ENCODE data around the gene MEP1A.
"Not testable (repeated sequence)": the region's sequence is repeated elsewhere in the genome, so short reads cannot be mapped to it uniquely, and the experiment has no call there.

MEP1A gene

GRCh38 chr6:46816626-46817025 is 23.4 kb downstream of the MEP1A start:
- Histone ChIP-seq H3K4me1 (ENCODE audit: insufficient read depth, insufficient read length) (no peaks in the 10 kb centered on the region), H3K36me3 (ENCODE audit: insufficient read depth, insufficient read length, low read length) (no peaks in the 10 kb centered on the region), H3K4me3 (ENCODE audit: insufficient read length, low read depth) (no peak overlapping the region), H3K9ac (ENCODE audit: insufficient read length, low read depth) (no peak overlapping the region), H3K9me3 (ENCODE audit: insufficient read depth, low read length) (no peaks in the 10 kb centered on the region), H3K27me3 (ENCODE audit: insufficient read depth, insufficient read length) (no peaks in the 10 kb centered on the region)
- no peak for DNase-seq (ENCODE audit: low read depth, low spot score)
- no peak for TF ChIP-seq YY1 (IDR thresholded peaks at IDR 0.05; ENCODE audit: insufficient read depth, insufficient read length)
- no peak for TF ChIP-seq SUZ12 (IDR thresholded peaks at IDR 0.05; ENCODE audit: extremely low read depth, insufficient read depth, insufficient read length)
- TF ChIP-seq ZNF274 (IDR thresholded peaks at IDR 0.05; ENCODE audit: low read depth, low read length), result no peak

- no peaks in the 10 kb centered on the region for H3K9me3 ChIP-seq (ENCODE audit: insufficient read depth, low read length)
- no peak for DNase-seq (ENCODE audit: low read depth, low spot score)
- no peaks in the 10 kb centered on the region for H3K27me3 ChIP-seq (ENCODE audit: insufficient read depth, insufficient read length)
- no peak overlapping the region for H3K4me3 ChIP-seq (ENCODE audit: insufficient read length, low read depth)
- no peak overlapping the region for H3K9ac ChIP-seq (ENCODE audit: insufficient read length, low read depth)
- TF ChIP-seq ZNF274 (IDR thresholded peaks at IDR 0.05; ENCODE audit: low read depth, low read length), result no peak
- no peak for TF ChIP-seq SUZ12 (IDR thresholded peaks at IDR 0.05; ENCODE audit: extremely low read depth, insufficient read depth, insufficient read length)
- no peak for TF ChIP-seq YY1 (IDR thresholded peaks at IDR 0.05; ENCODE audit: insufficient read depth, insufficient read length)
- no peaks in the 10 kb centered on the region for H3K36me3 ChIP-seq (ENCODE audit: insufficient read depth, insufficient read length, low read length)
- H3K4me1 ChIP-seq (ENCODE audit: insufficient read depth, insufficient read length), result no peaks in the 10 kb centered on the region
Observed at GRCh38 chr6:46819561-46819960, 26.4 kb downstream of the MEP1A start.

- no peaks in the 10 kb centered on the region for H3K36me3 ChIP-seq (ENCODE audit: insufficient read depth, insufficient read length, low read length)
- H3K27me3 ChIP-seq (ENCODE audit: insufficient read depth, insufficient read length), result no peaks in the 10 kb centered on the region
- H3K4me1 ChIP-seq (ENCODE audit: insufficient read depth, insufficient read length), result no peaks in the 10 kb centered on the region
- H3K4me3 ChIP-seq (ENCODE audit: insufficient read length, low read depth), result no peak overlapping the region
- TF ChIP-seq YY1 (IDR thresholded peaks at IDR 0.05; ENCODE audit: insufficient read depth, insufficient read length) (no peak), ZNF274 (IDR thresholded peaks at IDR 0.05; ENCODE audit: low read depth, low read length) (no peak), SUZ12 (IDR thresholded peaks at IDR 0.05; ENCODE audit: extremely low read depth, insufficient read depth, insufficient read length) (no peak)
- H3K9ac ChIP-seq (ENCODE audit: insufficient read length, low read depth), result no peak overlapping the region
- no peaks in the 10 kb centered on the region for H3K9me3 ChIP-seq (ENCODE audit: insufficient read depth, low read length)
- no peak for DNase-seq (ENCODE audit: low read depth, low spot score)
Observed at GRCh38 chr6:46821458-46821881, 28.3 kb downstream of the MEP1A start.

GRCh38 chr6:46828939-46829338 is 35.8 kb downstream of the MEP1A start:
- no peak overlapping the region for H3K9ac ChIP-seq (ENCODE audit: insufficient read length, low read depth)
- no peaks in the 10 kb centered on the region for H3K36me3 ChIP-seq (ENCODE audit: insufficient read depth, insufficient read length, low read length)
- no peaks in the 10 kb centered on the region for H3K9me3 ChIP-seq (ENCODE audit: insufficient read depth, low read length)
- no peaks in the 10 kb centered on the region for H3K4me1 ChIP-seq (ENCODE audit: insufficient read depth, insufficient read length)
- TF ChIP-seq ZNF274 (IDR thresholded peaks at IDR 0.05; ENCODE audit: low read depth, low read length), result no peak
- no peak for TF ChIP-seq YY1 (IDR thresholded peaks at IDR 0.05; ENCODE audit: insufficient read depth, insufficient read length)
- TF ChIP-seq SUZ12 (IDR thresholded peaks at IDR 0.05; ENCODE audit: extremely low read depth, insufficient read depth, insufficient read length), result no peak
- H3K4me3 ChIP-seq (ENCODE audit: insufficient read length, low read depth), result no peak overlapping the region
- no peaks in the 10 kb centered on the region for H3K27me3 ChIP-seq (ENCODE audit: insufficient read depth, insufficient read length)
- DNase-seq (ENCODE audit: low read depth, low spot score), result no peak

GRCh38 chr6:46832816-46833215 is 39.6 kb downstream of the MEP1A start:
- H3K4me1 ChIP-seq (ENCODE audit: insufficient read depth, insufficient read length), result no peaks in the 10 kb centered on the region
- no peaks in the 10 kb centered on the region for H3K9me3 ChIP-seq (ENCODE audit: insufficient read depth, low read length)
- H3K36me3 ChIP-seq (ENCODE audit: insufficient read depth, insufficient read length, low read length), result no peaks in the 10 kb centered on the region
- H3K27me3 ChIP-seq (ENCODE audit: insufficient read depth, insufficient read length), result no peaks in the 10 kb centered on the region
- no peak overlapping the region for H3K9ac ChIP-seq (ENCODE audit: insufficient read length, low read depth)
- no peak for DNase-seq (ENCODE audit: low read depth, low spot score)
- no peak overlapping the region for H3K4me3 ChIP-seq (ENCODE audit: insufficient read length, low read depth)
- TF ChIP-seq SUZ12 (IDR thresholded peaks at IDR 0.05; ENCODE audit: extremely low read depth, insufficient read depth, insufficient read length) (no peak), YY1 (IDR thresholded peaks at IDR 0.05; ENCODE audit: insufficient read depth, insufficient read length) (no peak), ZNF274 (IDR thresholded peaks at IDR 0.05; ENCODE audit: low read depth, low read length) (no peak)

- not testable (repeated sequence) for H3K36me3 ChIP-seq (ENCODE audit: insufficient read depth, insufficient read length, low read length); DNase-seq (ENCODE audit: low read depth, low spot score); H3K4me1 ChIP-seq (ENCODE audit: insufficient read depth, insufficient read length); H3K9me3 ChIP-seq (ENCODE audit: insufficient read depth, low read length); H3K9ac ChIP-seq (ENCODE audit: insufficient read length, low read depth); H3K27me3 ChIP-seq (ENCODE audit: insufficient read depth, insufficient read length); H3K4me3 ChIP-seq (ENCODE audit: insufficient read length, low read depth)
Observed at GRCh38 chr6:46834257-46834916, 41.2 kb downstream of the MEP1A start.

- not testable (repeated sequence) for H3K4me1 ChIP-seq (ENCODE audit: insufficient read depth, insufficient read length); H3K9me3 ChIP-seq (ENCODE audit: insufficient read depth, low read length); H3K36me3 ChIP-seq (ENCODE audit: insufficient read depth, insufficient read length, low read length); DNase-seq (ENCODE audit: low read depth, low spot score); H3K4me3 ChIP-seq (ENCODE audit: insufficient read length, low read depth); H3K27me3 ChIP-seq (ENCODE audit: insufficient read depth, insufficient read length); H3K9ac ChIP-seq (ENCODE audit: insufficient read length, low read depth)
Observed at GRCh38 chr6:46834991-46835390, 41.8 kb downstream of the MEP1A start.

- no peaks in the 10 kb centered on the region for H3K4me1 ChIP-seq (ENCODE audit: insufficient read depth, insufficient read length)
- no peaks in the 10 kb centered on the region for H3K27me3 ChIP-seq (ENCODE audit: insufficient read depth, insufficient read length)
- TF ChIP-seq ZNF274 (IDR thresholded peaks at IDR 0.05; ENCODE audit: low read depth, low read length), result no peak
- TF ChIP-seq YY1 (IDR thresholded peaks at IDR 0.05; ENCODE audit: insufficient read depth, insufficient read length), result no peak
- TF ChIP-seq SUZ12 (IDR thresholded peaks at IDR 0.05; ENCODE audit: extremely low read depth, insufficient read depth, insufficient read length), result no peak
- H3K9me3 ChIP-seq (ENCODE audit: insufficient read depth, low read length), result peaks cover 9% of the 10 kb centered on the region
- no peak for DNase-seq (ENCODE audit: low read depth, low spot score)
- H3K9ac ChIP-seq (ENCODE audit: insufficient read length, low read depth), result no peak overlapping the region
- H3K4me3 ChIP-seq (ENCODE audit: insufficient read length, low read depth), result no peak overlapping the region
- no peaks in the 10 kb centered on the region for H3K36me3 ChIP-seq (ENCODE audit: insufficient read depth, insufficient read length, low read length)
Observed at GRCh38 chr6:46838033-46838432, 44.8 kb downstream of the MEP1A start.

GRCh38 chr6:46842252-46842846 is 49.2 kb downstream of the MEP1A start:
- not testable (repeated sequence) for H3K9ac ChIP-seq (ENCODE audit: insufficient read length, low read depth); DNase-seq (ENCODE audit: low read depth, low spot score); H3K36me3 ChIP-seq (ENCODE audit: insufficient read depth, insufficient read length, low read length); H3K4me1 ChIP-seq (ENCODE audit: insufficient read depth, insufficient read length); H3K4me3 ChIP-seq (ENCODE audit: insufficient read length, low read depth); H3K27me3 ChIP-seq (ENCODE audit: insufficient read depth, insufficient read length)
- peaks cover 17% of the 10 kb centered on the region for H3K9me3 ChIP-seq (ENCODE audit: insufficient read depth, low read length)

Data from NT2/D1 (cell line).